ENCODE results near the gene ZNF362.

- no peak for TF ChIP-seq CTCF (IDR thresholded peaks at IDR 0.05)
- TF ChIP-seq EZH2phosphoT487 (IDR thresholded peaks at IDR 0.05): no peak
These were observed 26.5 kb downstream of the ZNF362 start for GRCh38 chr1:33282791-33283190.

All from neural progenitor cell (in vitro differentiated cells).